Endothelial cell of umbilical vein (primary cell): ENCODE data around the gene BIRC6. TPM values are rescaled to one million over a fixed set of nuclear protein-coding genes. Genes with fewer than 3 reads are reported as not detected.

Experiments
- BruUV-seq: library from RNA; stranded (reverse); fragments of 400-500 nt; replicated peaks from 2 replicates; lab custom pipeline; 2021; lab: Mats Ljungman, UMichigan
- CTCF ChIA-PET: fragments of 300-600, 350-600 bp; sonication (Branson Sonifier 250); formaldehyde crosslinking; loops from one replicate; lab custom pipeline; 2021; ENCODE audit warnings: antibody characterized with exemption, inconsistent platforms; lab: Charles Lee
- POLR2A ChIA-PET: fragments of 300-600, 350-600 bp; sonication (Branson Sonifier 250); formaldehyde crosslinking; loops from one replicate; lab custom pipeline; 2021; ENCODE audit warnings: antibody characterized with exemption, inconsistent platforms; lab: Charles Lee
- DNase-seq: peaks from one replicate; pipeline ENCODE4 v3.0.0-alpha.2; 2011; ENCODE audit warnings: low read depth, low spot score
- FAIRE-seq: peaks from 2 replicates; lab custom pipeline; 2011; peaks lifted over from hg19 to GRCh38; lab: Jason Lieb, UNC
- H2AFZ ChIP-seq: 2 replicates; pipeline ENCODE4 v1.6.0; 2012; ENCODE audit warnings: low read depth, low read length, control low read depth, inconsistent platforms
- H3K27ac ChIP-seq: 2 replicates; pipeline ENCODE4 v1.5.1; 2011; ENCODE audit warnings: low read depth, mild to moderate bottlenecking, control low read depth, low read length, moderate library complexity; ENCODE audit not compliant: insufficient read depth
- H3K27me3 ChIP-seq, 2 experiments: 2 replicates each; pipeline versions ENCODE4 v1.6.0 to v1.6.1; 2011; ENCODE audit warnings: low read length in 2 of 2, mixed read lengths in 1 of 2; ENCODE audit not compliant: control insufficient read depth in 2 of 2, insufficient read depth in 2 of 2
- H3K36me3 ChIP-seq, 2 experiments: 2 replicates in 1 of 2; 3 replicates in 1 of 2; pipeline ENCODE4 v1.5.1; 2011; ENCODE audit warnings: low read length in 2 of 2, mild to moderate bottlenecking in 1 of 2, moderate library complexity in 1 of 2; ENCODE audit not compliant: control insufficient read depth in 2 of 2, insufficient read depth in 2 of 2; ENCODE audit errors: extremely low read depth in 1 of 2
- H3K4me1 ChIP-seq: 3 replicates; pipeline ENCODE4 v1.5.1; 2011; ENCODE audit warnings: mild to moderate bottlenecking, low read length; ENCODE audit not compliant: control insufficient read depth, insufficient read depth; ENCODE audit errors: extremely low read depth
- H3K4me2 ChIP-seq: 2 replicates; pipeline ENCODE4 v1.6.1; 2011; ENCODE audit warnings: low read length, control low read depth, mixed read lengths; ENCODE audit not compliant: insufficient read depth
- H3K4me3 ChIP-seq, 3 experiments: fragments of 200-600 bp in 1 of 3; sonication (generic), shearing (Covaris generic) in 1 of 3; replicated peaks in 1 of 3; 2 replicates each; pipeline ENCODE4 v1.5.1; 2011 to 2016; ENCODE audit warnings: control low read depth in 3 of 3, low read length in 3 of 3, mild to moderate bottlenecking in 2 of 3, inconsistent platforms in 1 of 3, low read depth in 1 of 3, moderate library complexity in 1 of 3; ENCODE audit not compliant: insufficient read depth in 1 of 3
- H3K79me2 ChIP-seq: 2 replicates; pipeline ENCODE4 v1.6.0; 2012; ENCODE audit warnings: low read length, inconsistent platforms; ENCODE audit not compliant: control insufficient read depth, insufficient read depth
- H3K9ac ChIP-seq: replicated peaks from 2 replicates; pipeline ENCODE3; 2011; ENCODE audit warnings: low read length, control low read depth; ENCODE audit not compliant: insufficient read depth; ENCODE audit errors: extremely low read depth
- H3K9me1 ChIP-seq: replicated peaks from 3 replicates; pipeline ENCODE4 v1.6.0; 2011; ENCODE audit warnings: mild to moderate bottlenecking, low read length; ENCODE audit not compliant: control insufficient read depth, insufficient read depth; ENCODE audit errors: extremely low read depth
- H3K9me3 ChIP-seq: replicated peaks from 2 replicates; pipeline ENCODE4 v1.5.1; 2012; ENCODE audit warnings: low read length, inconsistent platforms; ENCODE audit not compliant: control insufficient read depth, insufficient read depth
- H4K20me1 ChIP-seq: replicated peaks from 2 replicates; pipeline ENCODE3; 2011; ENCODE audit warnings: mild to moderate bottlenecking, low read length; ENCODE audit not compliant: control insufficient read depth, insufficient read depth; ENCODE audit errors: extremely low read depth
- CTCF ChIP-seq, 2 donors: IDR thresholded peaks; 1 replicate in 1 of 2; 2 replicates in 1 of 2; pipeline ENCODE4 v1.5.1; 2011; ENCODE audit warnings: low read length in 2 of 2, mild to moderate bottlenecking in 2 of 2, moderate library complexity in 2 of 2, control low read depth in 1 of 2, inconsistent platforms in 1 of 2, low read depth in 1 of 2; ENCODE audit not compliant: insufficient read depth in 1 of 2; ENCODE audit errors: extremely low read depth in 1 of 2
- EZH2 ChIP-seq: IDR thresholded peaks from 2 replicates; pipeline ENCODE4 v1.6.1; 2012; ENCODE audit warnings: borderline replicate concordance, low read depth, mild to moderate bottlenecking, moderate library complexity, low read length, inconsistent platforms; ENCODE audit not compliant: severe bottlenecking
- FOS ChIP-seq: IDR thresholded peaks from 2 replicates; pipeline ENCODE4 v1.6.1; 2011; ENCODE audit warnings: mild to moderate bottlenecking, low read length, moderate library complexity, borderline replicate concordance; ENCODE audit not compliant: insufficient read depth
- GATA2 ChIP-seq: IDR thresholded peaks from 2 replicates; pipeline ENCODE4 v1.7.0; 2011; ENCODE audit warnings: low read depth, mild to moderate bottlenecking, moderate library complexity, mixed read lengths, low read length; ENCODE audit not compliant: insufficient read length, insufficient read depth
- JUN ChIP-seq: IDR thresholded peaks from 2 replicates; pipeline ENCODE4 v1.6.1; 2011; ENCODE audit warnings: borderline replicate concordance, low read depth; ENCODE audit not compliant: insufficient read length, insufficient read depth
- MAX ChIP-seq: IDR thresholded peaks from 2 replicates; pipeline ENCODE4 v1.6.1; 2011; ENCODE audit not compliant: insufficient read depth, insufficient read length
- MYC ChIP-seq: IDR thresholded peaks from one replicate; pipeline ENCODE4 v1.6.1; 2011; ENCODE audit warnings: mild to moderate bottlenecking, low read depth, low read length
- POLR2A ChIP-seq: IDR thresholded peaks from 2 replicates; pipeline ENCODE4 v1.6.1; 2012; ENCODE audit warnings: low read depth, mild to moderate bottlenecking, control low read depth, low read length
- POLR2AphosphoS5 ChIP-seq: IDR thresholded peaks from 2 replicates; pipeline ENCODE4 v1.6.1; 2012; ENCODE audit warnings: low read depth, mild to moderate bottlenecking, control low read depth, low read length, moderate library complexity; ENCODE audit not compliant: insufficient read depth
- dilution Hi-C: fragments of 300-500 bp; cut with MboI; formaldehyde crosslinking; loops from one replicate; pipeline ENCODE4 v1.15.0; 2019; ENCODE audit warnings: low sequenced_read_pairs; ENCODE audit not compliant: extremely low pct_ligation_motif_present
- intact Hi-C: fragments of 100-400 bp; cut with micrococcal nuclease; formaldehyde crosslinking; loops from one replicate; pipeline ENCODE4 v1.10.0; 2022
- polyA plus RNA-seq, 4 experiments: library from polyadenylated mRNA; depleted of rRNA in 3 of 4; stranded (reverse) in 3 of 4; unstranded in 1 of 4; fragments of >200 nt; gene quantifications; 2 replicates each; pipeline versions ENCODE4 v1.2.1 to v1.2.3, GENCODE V29; 2011 to 2012; ENCODE audit warnings: missing spikeins in 1 of 4
- total RNA-seq: library from RNA; stranded (reverse); gene quantifications from 2 replicates; pipeline ENCODE4 v1.2.3, GENCODE V29; 2021

BIRC6 gene
- total and polyA plus RNA-seq, 2 donors (not counting 3 experiments of a cell fraction or from before 2014, with no cell fraction given), result 34.2 to 83.1 TPM

DNA sequence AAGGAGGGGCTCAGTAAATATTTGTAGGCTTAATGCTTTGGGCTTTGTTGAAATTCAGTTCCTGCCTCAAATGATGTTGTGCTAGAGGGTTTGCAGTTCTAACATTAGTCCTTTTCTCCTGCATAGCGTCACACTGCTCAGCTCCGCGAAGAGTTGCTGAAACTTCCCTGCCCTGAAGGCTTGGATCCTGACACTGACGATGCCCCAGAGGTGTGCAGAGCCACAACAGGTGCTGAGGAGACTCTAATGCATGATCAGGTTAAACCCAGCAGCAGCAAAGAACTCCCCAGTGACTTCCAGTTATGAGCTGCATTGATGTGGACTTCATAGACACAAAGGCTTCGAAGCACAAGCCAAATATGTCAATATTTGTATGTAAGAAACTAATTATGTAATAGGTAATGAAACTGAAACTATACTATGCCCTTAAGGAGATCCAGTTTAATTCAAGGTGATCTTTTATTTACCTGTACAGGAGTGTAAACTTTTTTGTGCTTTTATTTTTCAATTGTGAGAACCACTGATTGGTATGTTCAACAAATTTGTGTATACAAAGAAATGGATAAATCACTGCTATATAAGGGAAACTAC, 260.9 kb downstream of the BIRC6 start:
- DNase-seq (no peak), FAIRE-seq (no peak)
- no peak overlapping the region for H3K4me2 ChIP-seq
- CTCF ChIA-PET, result no interaction called here
- H3K4me3 ChIP-seq, result no peak overlapping the region
- no peaks in the 10 kb centered on the region for H3K9me3 ChIP-seq
- intact Hi-C loops, result no loop called here
- H3K9ac ChIP-seq, result no peak overlapping the region
- no peak overlapping the region for H3K27ac ChIP-seq
- H2AFZ ChIP-seq, result no peak overlapping the region
- no peaks in the 10 kb centered on the region for H3K27me3 ChIP-seq
- BruUV-seq, result no TSS peak
- H3K9me1 ChIP-seq, result no peaks in the 10 kb centered on the region
- H3K79me2 ChIP-seq, result no peaks in the 10 kb centered on the region
- TF ChIP-seq CTCF (IDR thresholded peaks at IDR 0.05; ENCODE audit: extremely low read depth in 1 of 2, insufficient read depth in 1 of 2, low read depth in 1 of 2, low read length in 2 of 2) (no peak), MYC (no peak), FOS (no peak), MAX (no peak), EZH2 (no peak), GATA2 (no peak), JUN (no peak), POLR2AphosphoS5 (no peak), POLR2A (no peak)
- H3K4me1 ChIP-seq, result no peaks in the 10 kb centered on the region
- no peaks in the 10 kb centered on the region for H4K20me1 ChIP-seq
- H3K36me3 ChIP-seq, result peaks cover 0 to 14% of the 10 kb centered on the region in 2 experiments
- dilution Hi-C loops, result no loop called here
- POLR2A ChIA-PET, result no interaction called here
